Thyroid gland (tissue), 4 donors: Measurements from ENCODE around the gene HOXC6. TPM values are rescaled to one million over a fixed set of nuclear protein-coding genes. Genes with fewer than 3 reads are reported as not detected.

Source experiments
- DNase-seq, 2 donors: peaks; one replicate each; pipeline ENCODE4 v3.0.0-alpha.2; 2019
- H3K27ac ChIP-seq, 3 donors: fragments of 200-600 bp; sonication (generic); 1 replicate in 2 of 3; 2 replicates in 1 of 3; pipeline ENCODE4 v1.5.1; 2016 to 2019; ENCODE audit warnings: mild to moderate bottlenecking in 1 of 3, moderate library complexity in 1 of 3
- H3K27me3 ChIP-seq: fragments of 200-600 bp; sonication (generic); one replicate; pipeline ENCODE4 v1.5.1; 2019
- H3K36me3 ChIP-seq, 2 donors: fragments of 200-600 bp; sonication (generic); one replicate each; pipeline ENCODE4 v1.5.1; 2016 to 2019
- H3K4me1 ChIP-seq, 2 donors: fragments of 200-600 bp; sonication (generic); one replicate each; pipeline ENCODE4 v1.5.1; 2017 to 2019
- H3K4me3 ChIP-seq, 3 donors: fragments of 200-600 bp; sonication (generic); replicated peaks in 1 of 3; 1 replicate in 2 of 3; 2 replicates in 1 of 3; pipeline ENCODE4 v1.5.1; 2016; ENCODE audit warnings: mild to moderate bottlenecking in 1 of 3
- H3K9me3 ChIP-seq: fragments of 200-600 bp; sonication (generic); one replicate; pipeline ENCODE4 v1.5.1; 2017
- POLR2A ChIP-seq, 2 donors: fragments of 450-650 bp; IDR thresholded peaks; one replicate each; pipeline ENCODE4 v1.6.1; 2017; ENCODE audit warnings: antibody characterized with exemption in 2 of 2, mild to moderate bottlenecking in 2 of 2, moderate library complexity in 1 of 2
- WGBS, 2 donors: methylation state at CpG; one replicate each; pipeline ENCODE4 v1.1.5; 2017; 5-methylcytosine and 5-hydroxymethylcytosine counted together
- intact Hi-C: fragments of 100-400 bp; cut with DNase I; formaldehyde crosslinking; loops from one replicate; pipeline ENCODE4 v1.15.1; 2023
- total RNA-seq, 4 donors: library from RNA; depleted of rRNA; stranded (reverse); fragments of >200 nt; gene quantifications; one replicate each; pipeline ENCODE4 v1.2.3, GENCODE V29; 2016
- TF ChIP-seq, protein P1 (sequence below), 6 experiments: fragments of 200-600 bp in 3 of 6; fragments of 450-650 bp in 3 of 6; sonication (generic) in 3 of 6; IDR thresholded peaks; one replicate each; pipeline ENCODE4 v1.5.1; 2016 to 2019; ENCODE audit warnings: antibody characterized with exemption in 6 of 6, mild to moderate bottlenecking in 2 of 6, inconsistent platforms in 1 of 6, moderate library complexity in 1 of 6

HOXC6 gene
- total RNA-seq, 4 donors from 2014 or later: not detected

DNA sequence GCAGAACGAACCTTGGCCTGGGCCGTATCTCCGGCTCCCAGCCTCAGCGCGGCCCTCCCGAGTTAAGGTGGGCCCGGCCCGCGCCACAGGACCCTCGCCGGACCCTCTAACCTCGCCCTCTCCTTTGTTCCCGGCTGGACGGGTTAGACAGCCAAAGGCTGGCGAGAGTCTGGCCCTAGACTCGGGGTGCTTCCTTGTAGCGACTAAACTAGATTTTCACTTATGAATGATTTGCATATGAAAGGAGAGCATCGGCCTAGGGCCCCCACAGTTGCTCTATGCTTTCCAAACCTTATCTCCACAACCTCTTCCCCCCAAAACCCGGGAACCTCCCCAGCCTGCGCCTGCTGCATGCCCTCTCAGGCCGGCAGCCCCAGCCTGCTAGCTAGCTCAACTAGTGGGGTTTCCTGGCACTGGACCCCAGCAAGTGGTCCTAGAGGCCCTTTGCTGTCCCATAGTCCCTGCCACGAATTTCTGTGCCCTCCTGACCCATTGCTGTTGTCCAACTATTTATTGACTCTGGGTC, 6.6 kb downstream of the HOXC6 start:
- WGBS, 2 donors: 44 to 54% methylated on average over 17 to 22 of the region's 22 CpGs
- peaks cover 0 to 37% of the 10 kb centered on the region in 2 donors for H3K4me1 ChIP-seq
- no peak overlapping the region for H3K4me3 ChIP-seq
- TF ChIP-seq, protein P1, sequence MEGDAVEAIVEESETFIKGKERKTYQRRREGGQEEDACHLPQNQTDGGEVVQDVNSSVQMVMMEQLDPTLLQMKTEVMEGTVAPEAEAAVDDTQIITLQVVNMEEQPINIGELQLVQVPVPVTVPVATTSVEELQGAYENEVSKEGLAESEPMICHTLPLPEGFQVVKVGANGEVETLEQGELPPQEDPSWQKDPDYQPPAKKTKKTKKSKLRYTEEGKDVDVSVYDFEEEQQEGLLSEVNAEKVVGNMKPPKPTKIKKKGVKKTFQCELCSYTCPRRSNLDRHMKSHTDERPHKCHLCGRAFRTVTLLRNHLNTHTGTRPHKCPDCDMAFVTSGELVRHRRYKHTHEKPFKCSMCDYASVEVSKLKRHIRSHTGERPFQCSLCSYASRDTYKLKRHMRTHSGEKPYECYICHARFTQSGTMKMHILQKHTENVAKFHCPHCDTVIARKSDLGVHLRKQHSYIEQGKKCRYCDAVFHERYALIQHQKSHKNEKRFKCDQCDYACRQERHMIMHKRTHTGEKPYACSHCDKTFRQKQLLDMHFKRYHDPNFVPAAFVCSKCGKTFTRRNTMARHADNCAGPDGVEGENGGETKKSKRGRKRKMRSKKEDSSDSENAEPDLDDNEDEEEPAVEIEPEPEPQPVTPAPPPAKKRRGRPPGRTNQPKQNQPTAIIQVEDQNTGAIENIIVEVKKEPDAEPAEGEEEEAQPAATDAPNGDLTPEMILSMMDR (IDR thresholded peaks at IDR 0.05): no peak
- no peak for TF ChIP-seq POLR2A (IDR thresholded peaks at IDR 0.05)
- no peaks in the 10 kb centered on the region for H3K9me3 ChIP-seq
- peaks cover 47% of the 10 kb centered on the region for H3K27me3 ChIP-seq
- no peak overlapping the region for H3K27ac ChIP-seq
- DNase-seq: no peak
- intact Hi-C loops: no loop called here
- H3K36me3 ChIP-seq: no peaks in the 10 kb centered on the region

DNA sequence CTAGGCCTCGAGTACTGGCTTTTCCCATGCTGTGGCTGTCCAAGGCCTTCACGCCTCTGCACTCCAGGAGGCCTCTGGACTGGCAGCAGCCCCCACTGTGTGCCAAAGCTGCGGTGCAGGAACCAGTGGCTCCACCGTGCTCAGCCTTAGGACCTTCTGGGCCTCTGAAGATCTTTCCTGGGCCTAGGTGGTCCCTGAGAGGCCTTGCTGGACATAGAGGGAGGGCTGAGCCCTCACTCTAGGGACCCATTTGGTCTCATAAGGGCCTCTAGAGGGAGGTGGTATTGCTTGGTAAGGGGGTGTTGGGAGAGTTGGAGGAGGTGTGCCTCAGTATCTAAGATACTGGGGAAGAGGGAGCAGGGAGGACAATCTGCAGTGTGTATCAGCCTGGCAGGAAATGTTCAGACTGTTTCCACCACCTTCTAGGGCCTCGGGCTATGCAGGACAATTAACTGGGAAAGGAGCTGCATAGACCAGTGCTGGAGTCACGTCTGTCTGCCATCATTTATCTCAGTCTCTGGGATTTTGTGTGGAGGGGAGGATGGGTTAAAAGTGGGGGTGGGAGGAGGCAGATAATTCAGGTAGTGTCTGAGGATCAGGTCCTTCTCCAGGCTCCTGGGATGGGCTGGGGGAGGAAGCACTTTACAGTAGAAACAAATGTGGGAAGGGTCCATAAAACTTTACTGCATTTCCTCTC, 7.5 kb downstream of the HOXC6 start:
- intact Hi-C loops: no loop called here
- 67 to 84% methylated on average over 5 to 6 of the region's 6 CpGs for WGBS, 2 donors
- H3K4me1 ChIP-seq: peaks cover 0 to 37% of the 10 kb centered on the region in 2 donors

DNA sequence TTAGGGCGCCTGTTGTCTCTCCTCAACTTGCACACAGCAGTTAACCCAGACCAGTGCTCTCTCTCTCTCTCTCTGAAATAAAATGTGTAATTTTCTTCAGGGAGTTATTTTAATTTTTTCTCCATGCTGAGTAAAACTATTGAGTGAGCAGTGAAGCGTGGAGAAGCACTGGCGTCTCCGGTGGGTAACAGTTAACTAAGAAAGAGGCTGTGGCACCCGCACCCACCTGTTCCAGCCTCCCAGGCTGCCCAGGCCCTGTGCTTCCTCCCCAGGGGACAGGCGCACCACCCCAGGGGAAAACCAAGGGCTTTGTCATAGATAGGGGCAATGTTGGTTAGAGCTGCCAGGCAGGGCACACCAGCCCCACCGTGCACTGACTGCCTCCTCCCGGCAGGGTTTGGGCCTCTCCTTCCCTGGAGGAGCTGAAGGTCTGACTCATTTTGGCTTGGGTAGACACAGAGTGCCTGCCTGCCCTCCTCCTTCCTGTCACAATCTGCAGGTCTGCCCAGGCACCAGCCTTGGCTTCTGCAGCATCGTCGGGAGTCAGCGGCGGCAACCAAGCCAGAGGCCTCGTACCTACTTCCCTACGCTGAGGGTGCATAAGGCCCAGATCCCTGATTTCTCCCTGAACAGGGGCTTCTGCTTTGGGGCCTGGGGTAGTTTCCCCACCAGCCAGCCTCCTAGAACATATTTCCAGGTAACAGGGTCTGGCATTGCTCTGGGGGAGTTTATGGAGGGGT, 8.6 kb downstream of the HOXC6 start:
- Histone ChIP-seq H3K27me3 (peaks cover 32% of the 10 kb centered on the region), H3K4me3 (no peak overlapping the region), H3K36me3 (no peaks in the 10 kb centered on the region), H3K9me3 (no peaks in the 10 kb centered on the region), H3K27ac (no peak overlapping the region), H3K4me1 (peaks cover 0 to 32% of the 10 kb centered on the region in 2 donors)
- DNase-seq: no peak
- no peak for TF ChIP-seq POLR2A (IDR thresholded peaks at IDR 0.05)
- TF ChIP-seq, protein P1 (IDR thresholded peaks at IDR 0.05): no peak
- intact Hi-C loops: no loop called here
- WGBS, 2 donors: 50 to 61% methylated on average over 14 of the region's 14 CpGs

More for the DNA sequence above, 7.5 kb downstream of the HOXC6 start:
- H3K27me3 ChIP-seq: peaks cover 42% of the 10 kb centered on the region
- no peaks in the 10 kb centered on the region for H3K36me3 ChIP-seq
- no peak overlapping the region for H3K27ac ChIP-seq
- no peak for DNase-seq
- H3K9me3 ChIP-seq: no peaks in the 10 kb centered on the region
- TF ChIP-seq, protein P1 (IDR thresholded peaks at IDR 0.05): no peak
- no peak for TF ChIP-seq POLR2A (IDR thresholded peaks at IDR 0.05)
- no peak overlapping the region for H3K4me3 ChIP-seq

- intact Hi-C loops: no loop called here
- Histone ChIP-seq H3K27me3 (peaks cover 27% of the 10 kb centered on the region), H3K27ac (no peak overlapping the region), H3K4me1 (peaks cover 0 to 32% of the 10 kb centered on the region in 2 donors), H3K36me3 (no peaks in the 10 kb centered on the region), H3K4me3 (no peak overlapping the region), H3K9me3 (no peaks in the 10 kb centered on the region)
- WGBS, 2 donors: 53 to 55% methylated on average over 14 of the region's 14 CpGs
- DNase-seq: no peak
- no peak for TF ChIP-seq POLR2A (IDR thresholded peaks at IDR 0.05)
- TF ChIP-seq, protein P1 (IDR thresholded peaks at IDR 0.05): no peak
Measured at GRCh38 chr12:54037360-54038283, 9.4 kb downstream of the HOXC6 start.
